Activated CD8-positive, alpha-beta memory T cell treated with anti-CD3 and anti-CD28 coated beads, Interleukin-2, amount 50 U/mL, for 24 hours (primary cell): ENCODE results near the gene LPO.

Experiments
- DNase-seq: peaks from one replicate; pipeline ENCODE4 v3.0.0-alpha.2; 2020; ENCODE audit errors: extremely low read depth

Gene LPO

DNA sequence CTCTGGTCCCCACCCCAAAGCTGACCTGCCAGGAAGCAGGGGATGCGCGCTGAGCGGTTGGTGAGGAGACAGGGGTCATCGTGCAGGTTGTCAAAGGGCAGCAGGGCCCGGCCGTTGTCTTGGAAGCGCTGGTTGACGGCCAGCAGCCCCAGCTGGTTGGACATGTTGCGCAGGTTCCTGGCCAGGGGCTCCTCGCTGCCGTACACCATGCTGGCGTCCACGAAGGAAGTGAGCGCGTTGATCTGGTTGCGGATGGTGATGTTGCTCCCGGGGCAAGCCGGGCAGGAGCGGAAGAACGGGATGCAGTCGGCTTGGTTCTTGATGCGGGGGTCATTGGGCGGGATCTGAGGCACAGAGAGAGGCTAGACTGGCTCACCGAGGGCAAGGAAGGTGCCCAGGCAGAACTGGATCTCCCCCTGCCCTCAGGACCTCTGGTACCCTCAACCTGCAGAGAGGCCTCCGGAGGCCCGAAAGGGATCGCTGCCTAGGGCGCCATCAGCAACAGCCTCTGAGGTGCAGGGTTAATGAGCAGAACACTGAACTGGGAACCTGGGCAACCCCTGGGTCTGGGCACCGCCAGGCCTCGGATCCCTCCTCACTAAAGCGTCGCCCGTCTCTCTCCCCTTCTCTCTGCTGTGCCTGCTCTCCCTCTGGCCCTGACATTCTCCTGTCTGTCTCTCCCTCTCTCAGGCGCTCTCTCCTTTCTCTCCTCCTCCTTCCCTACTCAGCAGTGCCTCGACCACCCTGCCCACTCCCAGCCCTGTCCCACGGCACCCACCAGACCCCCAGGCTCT lies 39.6 kb downstream of the LPO start:
- no peak for DNase-seq

DNA sequence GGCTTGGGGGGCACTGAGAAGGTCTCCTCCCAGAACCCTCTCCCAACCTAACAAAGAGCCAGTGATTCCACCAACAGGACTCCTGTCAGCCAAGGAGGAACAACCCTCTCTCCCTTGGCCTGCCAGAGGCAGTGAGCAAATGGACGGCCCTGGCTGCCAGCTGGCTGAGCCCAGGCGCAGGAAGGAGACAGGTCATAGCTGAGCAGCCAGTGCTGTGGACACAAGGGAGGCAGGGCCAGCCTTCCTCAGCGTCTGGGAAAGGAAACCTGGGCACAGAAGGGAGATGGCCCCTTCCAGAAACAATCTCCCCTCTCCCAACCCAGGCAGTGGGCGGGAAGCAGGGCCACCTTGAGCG lies 40.3 kb downstream of the LPO start:
- DNase-seq, result no peak

DNA sequence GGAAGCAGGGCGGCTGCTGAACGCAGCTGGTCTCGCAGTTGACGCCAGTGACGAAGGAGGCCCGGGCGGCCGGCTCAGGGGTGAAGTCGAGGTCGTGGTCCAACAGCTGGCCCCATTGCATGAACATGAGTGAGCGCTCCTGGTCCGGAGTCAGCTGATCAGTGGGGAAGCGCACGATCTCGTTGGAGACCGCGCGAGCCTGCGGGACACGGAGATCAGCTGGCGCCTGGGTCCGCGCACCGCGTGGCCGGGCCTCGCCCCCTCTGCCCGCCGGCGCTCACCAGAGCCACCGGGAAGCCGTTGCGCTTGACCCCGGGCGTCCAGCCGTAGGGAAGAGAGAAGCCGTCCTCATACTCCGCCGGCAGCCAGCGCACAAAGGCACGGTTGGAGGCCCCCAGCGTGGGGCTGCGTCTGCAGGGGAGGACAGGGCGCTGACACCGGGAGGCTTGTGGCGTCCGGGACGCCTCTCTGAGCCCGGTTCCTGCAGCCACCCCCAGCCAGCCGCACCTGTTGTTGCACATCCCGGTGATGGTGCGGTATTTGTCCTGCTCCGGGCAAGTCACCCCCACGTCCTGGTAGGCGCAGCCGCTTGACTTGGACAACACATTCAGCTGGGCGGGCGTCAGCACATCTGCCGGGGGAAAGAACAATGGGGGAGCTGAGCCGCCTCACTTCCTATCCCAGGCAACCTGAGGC lies 40.8 kb downstream of the LPO start:
- no peak for DNase-seq

DNA sequence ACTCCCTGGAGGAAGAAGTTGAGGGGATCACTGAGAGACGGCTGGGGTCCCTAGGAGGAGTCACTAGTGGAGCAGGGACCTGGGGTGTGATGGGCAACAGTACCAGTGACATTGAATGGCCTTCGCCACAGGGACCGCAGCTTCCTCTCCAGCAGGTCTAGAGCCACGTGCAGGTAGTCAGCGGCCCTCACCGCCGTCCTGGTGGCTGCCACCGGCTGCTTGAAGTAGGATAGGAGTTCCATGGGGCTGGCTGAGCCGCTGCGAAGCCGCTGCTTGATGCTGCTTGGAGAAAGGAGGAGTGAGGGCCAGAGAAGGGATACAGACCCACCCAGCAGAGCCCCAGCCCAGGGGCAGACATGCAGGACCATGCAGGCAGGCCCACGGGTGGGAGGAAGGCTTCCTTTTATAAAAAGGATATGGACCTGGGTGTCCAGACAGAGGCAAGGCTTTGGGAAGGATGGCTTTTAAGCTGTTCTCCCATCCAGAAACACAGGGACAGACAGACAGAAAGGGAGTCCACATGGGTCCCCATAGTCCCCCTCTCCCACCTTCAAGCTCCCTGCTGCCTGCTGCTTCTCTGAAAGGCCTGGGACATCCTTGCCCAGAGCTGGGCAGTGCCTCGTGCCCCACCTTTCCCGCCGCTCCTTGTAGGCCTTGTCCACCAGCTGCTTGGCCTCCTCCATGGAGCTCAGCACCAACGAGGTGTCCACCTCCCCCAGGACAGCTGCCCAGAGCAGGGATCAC lies 41.5 kb downstream of the LPO start:
- DNase-seq, result no peak

DNA sequence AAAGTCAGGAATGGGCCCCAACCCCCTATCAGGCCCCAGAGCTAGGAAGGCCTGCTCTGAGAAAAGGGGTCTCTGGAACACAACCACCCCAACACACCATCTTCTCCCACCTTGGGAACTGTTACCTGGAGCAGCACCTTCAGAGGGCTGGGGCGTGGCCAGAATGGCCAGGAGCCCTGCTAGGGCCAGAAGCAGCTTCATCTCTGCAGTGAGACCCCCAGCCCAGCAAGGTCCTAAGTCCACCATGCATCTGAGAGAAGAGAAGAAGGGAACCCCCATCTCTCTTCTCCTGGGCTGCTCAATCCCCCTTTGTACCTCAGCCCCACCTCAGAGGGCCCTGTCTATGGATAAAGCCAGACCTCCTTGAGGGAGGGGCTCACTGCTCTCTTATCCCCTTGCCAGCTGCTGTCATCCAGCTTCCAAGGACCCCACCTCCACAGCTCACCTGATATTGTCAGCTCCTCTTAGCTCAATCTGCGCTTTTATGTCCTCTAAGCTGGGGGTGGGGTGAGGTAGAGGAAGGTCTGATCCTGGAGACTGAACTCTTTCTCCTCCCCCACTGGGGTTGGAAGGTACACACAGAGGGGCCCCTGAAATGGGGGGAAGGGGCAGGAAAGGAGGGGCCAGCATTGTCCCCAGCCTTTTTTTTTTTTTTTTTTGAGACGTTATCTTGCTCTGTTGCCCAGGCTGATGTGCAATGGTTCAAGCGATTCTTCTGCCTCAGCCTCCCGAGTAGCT lies 42.3 kb downstream of the LPO start, which contains the start of gene MPO:
Gene MPO (minus strand): TSS at position 456 of the 738 bp plus-strand sequence. CDS start 177 bp downstream, at position 279.
- no peak for DNase-seq

GRCh38 chr17:58281511-58282011 lies 43.2 kb downstream of the LPO start:
- DNase-seq, result no peak

- DNase-seq, result no peak
Measured at GRCh38 chr17:58282442-58282841, 44.1 kb downstream of the LPO start.

DNA sequence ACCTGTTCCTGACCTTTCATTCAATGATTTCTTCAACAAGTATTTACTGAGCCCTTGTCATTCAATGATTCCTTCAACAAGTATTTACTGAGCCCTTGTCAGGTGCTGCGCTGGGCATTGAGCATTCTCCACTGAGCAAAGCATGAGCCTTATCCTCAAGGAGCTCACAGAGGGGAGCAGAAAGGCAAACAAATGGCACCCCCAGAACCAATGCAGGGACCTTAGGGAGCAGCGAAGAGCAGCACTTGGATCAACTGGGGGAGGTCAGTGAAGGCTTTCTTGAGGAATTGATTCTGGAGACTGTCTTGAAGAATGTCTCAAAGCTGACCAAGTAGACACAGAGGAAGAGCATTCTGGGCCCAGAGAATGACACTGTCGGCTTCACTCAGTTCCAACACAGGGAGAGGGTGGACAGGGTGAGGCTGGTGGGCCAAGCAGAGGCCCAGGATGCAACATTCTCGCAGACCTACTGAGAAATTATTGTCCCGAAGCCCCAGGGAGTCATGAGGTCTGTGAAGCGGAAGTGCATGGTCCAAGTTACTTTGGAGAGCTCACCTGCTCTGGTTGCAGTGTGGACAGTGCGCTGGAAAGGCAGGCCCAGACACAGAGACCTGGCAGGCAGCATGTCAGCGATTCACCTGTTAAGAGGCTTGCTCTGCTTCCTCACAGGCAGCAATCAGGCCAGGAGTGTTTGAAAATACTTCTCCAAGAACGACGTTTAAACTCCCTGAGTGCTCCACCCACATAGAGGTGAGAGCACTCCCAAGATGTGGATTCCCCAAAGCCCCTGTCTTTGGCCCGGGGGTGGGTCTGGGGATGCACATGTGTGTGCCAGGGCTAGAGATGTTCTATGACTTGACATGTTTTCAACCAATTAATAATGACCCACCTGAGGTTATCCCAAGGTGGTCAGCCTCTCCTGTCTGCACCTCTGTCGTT lies 45.6 kb downstream of the LPO start:
- DNase-seq, result no peak

GRCh38 chr17:58284613-58285421 lies 46.4 kb downstream of the LPO start:
- DNase-seq, result no peak

- no peak for DNase-seq
Measured at GRCh38 chr17:58285422-58285810, 47.0 kb downstream of the LPO start.

DNA sequence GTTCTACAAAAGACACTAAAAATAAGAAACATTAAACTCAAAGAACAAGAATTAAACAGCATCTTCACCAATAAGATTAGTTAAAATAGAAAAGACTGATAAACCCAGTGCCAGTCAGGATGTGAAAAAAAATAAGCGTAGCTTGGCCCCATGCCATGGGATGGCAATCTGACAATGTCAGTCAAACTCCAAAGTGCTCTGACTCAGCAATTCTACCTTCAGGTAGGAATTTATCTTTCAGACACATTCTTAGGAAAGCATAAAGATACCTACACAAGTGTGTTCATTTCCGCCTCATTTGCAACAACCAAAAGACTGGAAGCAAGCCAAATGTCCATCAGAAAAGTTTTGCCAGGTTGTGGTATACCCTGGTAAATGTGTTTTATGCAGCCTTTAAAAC lies 51.5 kb downstream of the LPO start:
- no peak for DNase-seq

GRCh38 chr17:58291246-58291645 lies 52.9 kb downstream of the LPO start:
- DNase-seq, result no peak

GRCh38 chr17:58294034-58294433 lies 55.6 kb downstream of the LPO start:
- no peak for DNase-seq

GRCh38 chr17:58300336-58300735 lies 62.0 kb downstream of the LPO start:
- no peak for DNase-seq

DNA sequence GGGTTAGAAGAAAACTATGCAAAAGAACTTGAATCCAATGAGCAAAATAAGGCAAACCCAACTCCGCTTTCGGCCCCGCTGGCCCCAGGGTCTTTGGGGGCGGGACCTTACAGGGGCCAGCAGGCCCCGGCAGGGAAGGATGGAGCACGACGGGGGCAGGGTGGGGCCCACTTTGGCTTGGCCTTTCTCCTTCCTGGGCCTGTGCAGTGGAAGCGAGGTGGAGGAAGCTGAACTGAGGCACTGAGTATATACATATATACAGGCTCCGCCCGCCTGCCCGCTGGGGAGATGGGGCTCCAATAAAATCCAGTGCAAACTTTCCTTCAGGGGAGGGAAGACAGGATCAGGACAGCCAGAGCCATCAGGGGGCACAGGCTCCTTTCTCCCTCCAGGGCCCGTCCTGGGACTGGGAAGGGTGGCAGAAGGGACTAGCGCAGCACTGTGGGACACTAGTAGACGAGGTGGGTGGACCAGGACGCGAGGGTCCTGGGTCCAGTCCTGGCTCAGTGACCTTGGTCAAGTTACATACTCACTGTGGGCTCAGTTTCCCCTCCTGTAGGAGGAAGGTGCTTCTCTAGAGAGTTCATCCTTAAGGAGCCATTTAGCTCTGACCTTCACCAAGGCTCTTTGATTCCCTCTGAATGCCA lies 63.2 kb downstream of the LPO start:
- no peak for DNase-seq

DNA sequence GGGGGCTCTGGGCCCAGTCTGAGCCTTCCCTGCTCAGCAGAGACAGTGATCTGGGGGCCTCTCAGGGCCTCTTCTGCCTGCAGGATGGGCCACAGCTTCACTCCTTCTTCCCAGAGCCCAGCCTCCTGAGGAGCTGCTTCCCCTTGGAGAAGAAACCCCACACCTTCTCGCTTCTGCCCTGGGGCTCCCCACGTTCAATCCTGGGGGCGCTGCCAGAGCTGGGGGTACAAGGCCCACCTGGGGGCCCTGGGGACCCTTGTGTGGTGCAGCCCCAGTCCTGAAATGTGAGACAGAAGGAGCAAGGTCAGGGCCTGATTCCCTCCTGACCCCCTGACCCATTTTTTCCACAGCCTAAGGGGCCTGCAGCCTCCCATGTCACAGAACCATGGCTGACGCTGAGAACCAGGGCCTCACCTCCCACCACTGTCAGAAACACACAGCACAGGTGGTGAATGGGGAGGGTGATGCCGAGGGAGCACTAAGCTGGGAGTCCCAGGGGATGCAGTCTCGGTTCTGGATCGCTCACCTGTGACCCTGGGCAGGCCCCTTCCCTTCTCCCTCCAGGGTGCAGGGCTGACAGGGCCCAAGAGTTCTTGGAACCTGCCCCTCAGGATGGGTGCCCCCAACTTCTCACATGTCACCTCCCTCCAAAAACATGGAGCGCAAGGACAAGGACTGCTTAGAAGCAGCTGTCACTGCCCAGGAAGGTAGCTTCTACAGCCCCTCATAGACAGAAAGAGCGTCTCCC lies 64.0 kb downstream of the LPO start:
- DNase-seq, result no peak

DNA sequence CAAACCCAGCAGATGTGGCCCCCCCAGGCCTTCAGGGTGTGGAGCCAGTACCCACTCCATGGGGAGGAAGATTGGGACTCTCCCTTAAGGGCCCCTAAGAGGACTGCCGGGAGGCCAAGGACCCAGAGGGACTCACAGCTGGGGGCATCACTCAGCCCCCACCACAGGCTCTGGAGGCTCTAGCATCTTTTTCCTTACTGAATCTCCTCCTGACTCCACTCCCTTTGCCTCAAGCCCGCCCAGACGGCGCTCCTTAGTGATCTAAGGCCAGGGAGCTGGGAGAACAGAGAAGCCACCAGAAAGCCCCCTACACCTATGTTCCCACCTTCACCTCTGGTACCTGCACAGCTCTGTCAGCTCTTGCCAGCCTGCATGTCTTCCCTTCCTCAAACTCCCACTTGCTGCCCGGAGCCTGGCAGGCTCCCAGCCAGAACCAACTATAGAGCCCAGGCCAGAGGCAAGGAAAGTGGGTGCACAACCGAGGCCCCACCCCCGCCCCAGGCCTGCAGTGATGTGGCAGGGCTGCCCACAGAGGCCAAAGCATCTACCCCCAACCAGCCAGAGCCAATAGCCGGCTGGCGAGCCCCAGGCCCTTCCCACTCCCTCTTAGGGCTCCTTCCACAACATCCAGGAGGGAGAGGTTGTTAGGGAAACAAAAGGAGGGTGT lies 64.7 kb downstream of the LPO start:
- no peak for DNase-seq
